Esophagus squamous epithelium (tissue), 5 donors: ENCODE data around the gene IL1RAPL1. TPM values are rescaled to one million over a fixed set of nuclear protein-coding genes. Genes with fewer than 3 reads are reported as not detected.

Experiments used
- DNase-seq: peaks from one replicate; lab custom pipeline; 2025; lab: John Stamatoyannopoulos, UW
- H3K27ac ChIP-seq, 4 donors: fragments of 200-600 bp; sonication (generic); one replicate each; pipeline ENCODE4 v1.5.1; 2016 to 2019; ENCODE audit warnings: mild to moderate bottlenecking in 1 of 4
- H3K27me3 ChIP-seq, 4 donors: fragments of 200-600 bp; sonication (generic); 1 replicate in 3 of 4; 2 replicates in 1 of 4; pipeline versions ENCODE4 v1.5.1 to v1.6.0; 2017 to 2021; ENCODE audit warnings: antibody characterized with exemption in 1 of 4
- H3K36me3 ChIP-seq, 3 donors: fragments of 200-600 bp; sonication (generic); one replicate each; pipeline ENCODE4 v1.5.1; 2016 to 2019
- H3K4me1 ChIP-seq, 3 donors: fragments of 200-600 bp; sonication (generic); one replicate each; pipeline ENCODE4 v1.5.1; 2017 to 2019
- H3K4me3 ChIP-seq, 4 donors: fragments of 200-600 bp; sonication (generic); 1 replicate in 3 of 4; 2 replicates in 1 of 4; pipeline ENCODE4 v1.5.1; 2016 to 2019; ENCODE audit warnings: mild to moderate bottlenecking in 2 of 4, moderate library complexity in 1 of 4
- H3K9me3 ChIP-seq, 3 donors: fragments of 200-600 bp; sonication (generic); one replicate each; pipeline ENCODE4 v1.5.1; 2016 to 2019
- CTCF ChIP-seq, 6 experiments: fragments of 450-650 bp in 4 of 6; fragments of 200-600 bp in 2 of 6; sonication (generic) in 2 of 6; IDR thresholded peaks; one replicate each; pipeline ENCODE4 v1.5.1; 2016 to 2019; ENCODE audit warnings: antibody characterized with exemption in 6 of 6, mild to moderate bottlenecking in 4 of 6, moderate library complexity in 4 of 6
- POLR2A ChIP-seq, 4 donors: fragments of 450-650 bp; IDR thresholded peaks; one replicate each; pipeline ENCODE4 v1.6.1; 2017; ENCODE audit warnings: antibody characterized with exemption in 4 of 4, mild to moderate bottlenecking in 4 of 4, moderate library complexity in 3 of 4
- WGBS, 2 donors: methylation state at CpG; one replicate each; pipeline ENCODE4 v1.1.5; 2018; 5-methylcytosine and 5-hydroxymethylcytosine counted together
- intact Hi-C: fragments of 100-400 bp; cut with DNase I; formaldehyde crosslinking; loops from one replicate; pipeline ENCODE4 v1.15.0; 2022
- total RNA-seq, 4 donors: library from RNA; depleted of rRNA; stranded (reverse); fragments of >200 nt; gene quantifications; one replicate each; pipeline ENCODE4 v1.1.0, GENCODE V29; 2016
- donor health status: DM: yes; HTN: yes; CAD: no.

Gene IL1RAPL1
- total RNA-seq, 4 donors from 2014 or later = 0.09 to 0.19 (median 0.13) TPM; not detected in 1

- no peak overlapping the region for H3K27ac ChIP-seq
- TF ChIP-seq POLR2A (IDR thresholded peaks at IDR 0.05) (no peak), CTCF (IDR thresholded peaks at IDR 0.05) (no peak)
- no peak for DNase-seq
- no peak overlapping the region for H3K4me3 ChIP-seq
- H3K9me3 ChIP-seq = no peaks in the 10 kb centered on the region
- intact Hi-C loops = no loop called here
- no peaks in the 10 kb centered on the region for H3K36me3 ChIP-seq
- H3K4me1 ChIP-seq = peaks cover 0 to 5% (median 0%) of the 10 kb centered on the region in 3 donors
- no peaks in the 10 kb centered on the region for H3K27me3 ChIP-seq
Measured at GRCh38 chrX:29471829-29472228, 884.6 kb downstream of the IL1RAPL1 start.

GRCh38 chrX:29477878-29478277 is 890.6 kb downstream of the IL1RAPL1 start:
- Histone ChIP-seq H3K36me3 (no peaks in the 10 kb centered on the region), H3K9me3 (no peaks in the 10 kb centered on the region), H3K4me1 (no peaks in the 10 kb centered on the region), H3K4me3 (no peak overlapping the region), H3K27ac (no peak overlapping the region), H3K27me3 (no peaks in the 10 kb centered on the region)
- 30 to 47% methylated on average over 1 of the region's 1 CpG for WGBS, 2 donors
- intact Hi-C loops = no loop called here
- no peak for TF ChIP-seq CTCF (IDR thresholded peaks at IDR 0.05)
- no peak for TF ChIP-seq POLR2A (IDR thresholded peaks at IDR 0.05)
- DNase-seq = no peak

GRCh38 chrX:29478336-29479069 is 891.3 kb downstream of the IL1RAPL1 start:
- no peak overlapping the region for H3K27ac ChIP-seq
- DNase-seq = no peak
- H3K36me3 ChIP-seq = no peaks in the 10 kb centered on the region
- H3K9me3 ChIP-seq = no peaks in the 10 kb centered on the region
- no peaks in the 10 kb centered on the region for H3K4me1 ChIP-seq
- WGBS, 2 donors = 49 to 50% methylated on average over 10 of the region's 10 CpGs
- TF ChIP-seq POLR2A (IDR thresholded peaks at IDR 0.05) (no peak), CTCF (IDR thresholded peaks at IDR 0.05) (peak in 3 of 6 experiments; percentile 19 to 43 (median 34))
- intact Hi-C loops = no loop called here
- H3K27me3 ChIP-seq = no peaks in the 10 kb centered on the region
- no peak overlapping the region for H3K4me3 ChIP-seq

GRCh38 chrX:29487214-29487613 is 900.0 kb downstream of the IL1RAPL1 start:
- H3K27ac ChIP-seq = no peak overlapping the region
- H3K4me1 ChIP-seq = no peaks in the 10 kb centered on the region
- no peak overlapping the region for H3K4me3 ChIP-seq
- no peak for TF ChIP-seq CTCF (IDR thresholded peaks at IDR 0.05)
- TF ChIP-seq POLR2A (IDR thresholded peaks at IDR 0.05) = no peak
- no peak for DNase-seq
- H3K36me3 ChIP-seq = no peaks in the 10 kb centered on the region
- intact Hi-C loops = no loop called here
- WGBS, 2 donors = 56 to 68% methylated on average over 2 of the region's 2 CpGs
- no peaks in the 10 kb centered on the region for H3K9me3 ChIP-seq
- no peaks in the 10 kb centered on the region for H3K27me3 ChIP-seq

- intact Hi-C loops = no loop called here
- H3K36me3 ChIP-seq = no peaks in the 10 kb centered on the region
- no peak overlapping the region for H3K4me3 ChIP-seq
- TF ChIP-seq POLR2A (IDR thresholded peaks at IDR 0.05) (no peak), CTCF (IDR thresholded peaks at IDR 0.05) (no peak)
- H3K9me3 ChIP-seq = no peaks in the 10 kb centered on the region
- WGBS, 2 donors = 42 to 90% methylated on average over 1 of the region's 1 CpG
- no peaks in the 10 kb centered on the region for H3K4me1 ChIP-seq
- H3K27ac ChIP-seq = no peak overlapping the region
- no peaks in the 10 kb centered on the region for H3K27me3 ChIP-seq
- no peak for DNase-seq
Measured at GRCh38 chrX:29487714-29488113, 900.5 kb downstream of the IL1RAPL1 start.
